GM23248 (cell line): Measurements from ENCODE around the gene DENND1C. TPM values are rescaled to one million over a fixed set of nuclear protein-coding genes. Genes with fewer than 3 reads are reported as not detected.

ENCODE experiments used
- DNase-seq: peaks from one replicate; pipeline ENCODE4 v3.0.0-alpha.2; 2015
- H2AFZ ChIP-seq: fragments of 200-600 bp; sonication (generic); 2 replicates; pipeline ENCODE4 v1.6.1; 2016; ENCODE audit warnings: antibody characterized with exemption
- H3F3A ChIP-seq: fragments of 200-600 bp; sonication (generic); 2 replicates; pipeline ENCODE4 v1.6.1; 2016; ENCODE audit warnings: mild to moderate bottlenecking, antibody characterized with exemption, mixed run types; ENCODE audit not compliant: insufficient read depth
- H3K27ac ChIP-seq: fragments of 200-600 bp; sonication (generic); 2 replicates; pipeline ENCODE4 v1.5.1; 2016; ENCODE audit warnings: mild to moderate bottlenecking
- H3K27me3 ChIP-seq: fragments of 200-600 bp; sonication (generic); replicated peaks from 2 replicates; pipeline ENCODE4 v1.6.1; 2016; ENCODE audit warnings: mild to moderate bottlenecking; ENCODE audit not compliant: insufficient read depth
- H3K36me3 ChIP-seq: fragments of 200-600 bp; sonication (generic); 2 replicates; pipeline ENCODE4 v1.6.1; 2016; ENCODE audit warnings: low read depth, mild to moderate bottlenecking
- H3K4me1 ChIP-seq: fragments of 200-600 bp; sonication (generic); 2 replicates; pipeline ENCODE4 v1.6.1; 2016; ENCODE audit warnings: mild to moderate bottlenecking; ENCODE audit not compliant: insufficient read depth
- H3K4me2 ChIP-seq: fragments of 200-600 bp; sonication (generic); one replicate; pipeline ENCODE4 v1.6.1; 2016; ENCODE audit warnings: mild to moderate bottlenecking; ENCODE audit not compliant: unreplicated experiment
- H3K4me3 ChIP-seq: fragments of 200-600 bp; sonication (generic); 2 replicates; pipeline ENCODE4 v1.5.1; 2016; ENCODE audit warnings: mild to moderate bottlenecking
- H3K79me2 ChIP-seq: fragments of 200-600 bp; sonication (generic); 2 replicates; pipeline ENCODE4 v1.6.1; 2016; ENCODE audit warnings: mild to moderate bottlenecking; ENCODE audit not compliant: insufficient read depth
- H3K9ac ChIP-seq: fragments of 200-600 bp; sonication (generic); 2 replicates; pipeline ENCODE4 v1.6.1; 2016; ENCODE audit warnings: mild to moderate bottlenecking
- H3K9me2 ChIP-seq: fragments of 200-600 bp; sonication (generic); 2 replicates; pipeline ENCODE4 v1.6.1; 2016; ENCODE audit warnings: mixed run types, mild to moderate bottlenecking, moderate library complexity; ENCODE audit not compliant: insufficient read depth
- H3K9me3 ChIP-seq: fragments of 200-600 bp; sonication (generic); one replicate; pipeline ENCODE4 v1.6.1; 2017; ENCODE audit warnings: low read depth
- H4K20me1 ChIP-seq: fragments of 200-600 bp; sonication (generic); 2 replicates; pipeline ENCODE4 v1.6.0; 2016; ENCODE audit not compliant: insufficient read depth
- EZH2 ChIP-seq: fragments of 200-600 bp; sonication (generic); IDR thresholded peaks from 2 replicates; pipeline ENCODE4 v1.6.1; 2018; ENCODE audit warnings: antibody characterized with exemption, mild to moderate bottlenecking; ENCODE audit not compliant: insufficient read depth, poor library complexity, severe bottlenecking
- EZH2phosphoT487 ChIP-seq: fragments of 200-600 bp; sonication (generic); IDR thresholded peaks from 2 replicates; pipeline ENCODE4 v1.6.1; 2018; ENCODE audit warnings: antibody characterized with exemption, moderate library complexity, mild to moderate bottlenecking, low read depth; ENCODE audit not compliant: insufficient read depth
- WGBS, 2 experiments: methylation state at CpG; one replicate each; pipeline ENCODE4 v1.1.6; 2015 to 2017; ENCODE audit warnings: low lambda C conversion rate in 2 of 2, low coverage in 1 of 2; ENCODE audit errors: missing lambda C conversion rate in 2 of 2; 5-methylcytosine and 5-hydroxymethylcytosine counted together
- in situ Hi-C: fragments of 300-500 bp; cut with MboI; formaldehyde crosslinking; loops from 2 replicates; pipeline ENCODE4 v1.15.0; 2020
- polyA plus RNA-seq: library from polyadenylated mRNA; unstranded; fragments of >200 nt; fragmentation: Nextera tagmentation; extraction: Ambion mirVana; gene quantifications from 2 replicates; pipeline ENCODE4 v1.2.1, GENCODE V29; 2016
- total RNA-seq: library from RNA; depleted of rRNA; stranded (reverse); fragments of >200 nt; shearing (Covaris generic); gene quantifications from 2 replicates; pipeline ENCODE4 v1.2.3, GENCODE V29; 2014

Gene DENND1C
- total and polyA plus RNA-seq, 2 experiments from 2014 or later: not detected

DNA sequence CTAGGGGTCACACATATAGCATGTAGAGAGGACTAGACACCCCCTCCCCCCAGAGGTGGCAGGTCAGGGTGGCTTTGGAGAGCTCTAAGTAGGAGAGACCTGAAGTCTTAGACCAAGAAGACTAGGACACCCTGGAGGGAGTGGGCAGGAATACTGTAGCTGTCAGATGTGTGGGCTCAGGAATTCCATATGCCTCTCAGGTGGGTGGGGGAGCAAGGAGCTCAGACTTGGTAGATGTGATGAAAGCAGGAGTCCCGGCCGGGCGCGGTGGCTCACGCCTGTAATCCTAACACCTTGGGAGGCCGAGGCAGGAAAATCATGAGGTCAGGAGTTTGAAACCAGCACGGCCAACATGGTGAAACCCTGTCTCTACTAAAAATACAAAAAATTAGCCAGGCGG is 15.9 kb downstream of the DENND1C start:
- H3K9me2 ChIP-seq: no peaks in the 10 kb centered on the region
- in situ Hi-C loops: no loop called here
- 0 out of 2 replicates have a peak, but pooled peaks cover 1% of the 10 kb centered on the region for H3K4me1 ChIP-seq
- TF ChIP-seq EZH2: no peak
- no peak for TF ChIP-seq EZH2phosphoT487
- no peak overlapping the region for H3K4me2 ChIP-seq
- no peaks in the 10 kb centered on the region for H3K79me2 ChIP-seq
- no peak overlapping the region for H3K9ac ChIP-seq
- no peak for DNase-seq
- H4K20me1 ChIP-seq: no peaks in the 10 kb centered on the region
- H3K27ac ChIP-seq: no peak overlapping the region
- WGBS, 2 experiments: 88 to 92% methylated on average over 8 of the region's 8 CpGs
- no peak overlapping the region for H2AFZ ChIP-seq
- H3K36me3 ChIP-seq: no peaks in the 10 kb centered on the region
- H3F3A ChIP-seq: no peaks in the 10 kb centered on the region
- no peak overlapping the region for H3K4me3 ChIP-seq
- H3K9me3 ChIP-seq: no peaks in the 10 kb centered on the region
- H3K27me3 ChIP-seq: peaks cover 18% of the 10 kb centered on the region

DNA sequence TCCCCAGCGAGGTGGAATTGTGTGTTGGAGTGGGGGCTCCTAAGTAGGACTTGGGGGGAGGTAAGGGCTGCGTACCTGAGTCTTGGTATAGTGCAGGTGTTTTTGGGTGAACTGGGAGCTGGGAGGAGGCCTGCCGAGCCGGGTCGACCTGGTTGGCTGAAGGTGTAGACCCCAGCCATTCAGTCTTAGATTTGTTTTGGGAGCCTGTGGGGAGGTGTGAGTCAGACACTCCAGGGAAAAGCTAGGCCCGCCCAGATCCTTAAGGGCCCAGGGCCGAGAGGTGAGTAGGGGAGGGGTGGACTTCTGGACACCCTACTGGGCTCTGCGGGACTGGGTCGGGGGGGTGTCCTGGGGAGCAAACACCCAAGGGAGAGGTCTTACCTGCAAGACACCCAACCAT is 16.6 kb downstream of the DENND1C start:
- Histone ChIP-seq H3F3A (no peaks in the 10 kb centered on the region), H3K27ac (no peak overlapping the region), H3K4me1 (0 out of 2 replicates have a peak, but pooled peaks cover 3% of the 10 kb centered on the region), H3K9me2 (no peaks in the 10 kb centered on the region), H3K4me3 (no peak overlapping the region), H3K27me3 (peaks cover 18% of the 10 kb centered on the region), H3K9me3 (no peaks in the 10 kb centered on the region), H3K36me3 (no peaks in the 10 kb centered on the region), H3K79me2 (no peaks in the 10 kb centered on the region), H2AFZ (no peak overlapping the region), H3K9ac (no peak overlapping the region), H4K20me1 (no peaks in the 10 kb centered on the region), H3K4me2 (no peak overlapping the region)
- in situ Hi-C loops: no loop called here
- WGBS, 2 experiments: 16 to 25% methylated on average over 9 of the region's 9 CpGs
- DNase-seq: peak; percentile 12
- TF ChIP-seq EZH2phosphoT487 (no peak), EZH2 (no peak)

- in situ Hi-C loops: no loop called here
- Histone ChIP-seq H3K27ac (no peak within 1 kb of the TSS), H3K4me2 (no peak within 1 kb of the TSS), H4K20me1 (no peaks in the 10 kb centered on the region), H3K27me3 (peaks cover 18% of the 10 kb centered on the region), H3K4me3 (no peak within 1 kb of the TSS), H3K9me2 (no peaks in the 10 kb centered on the region), H3F3A (no peaks in the 10 kb centered on the region), H3K9ac (no peak within 1 kb of the TSS), H3K9me3 (no peaks in the 10 kb centered on the region), H3K36me3 (no peaks in the 10 kb centered on the region), H2AFZ (no peak within 1 kb of the TSS), H3K4me1 (0 out of 2 replicates have a peak, but pooled peaks cover 3% of the 10 kb centered on the region), H3K79me2 (no peaks in the 10 kb centered on the region)
- 4% methylated on average over 37 to 63 of the region's 65 CpGs for WGBS, 2 experiments
- no peak for TF ChIP-seq EZH2phosphoT487
- TF ChIP-seq EZH2: no peak
- DNase-seq: no peak
These were observed 17.3 kb downstream of the DENND1C start, which contains the start of gene CRB3 for GRCh38 chr19:6464070-6464873. Gene CRB3, plus strand, starts transcription at chr19:6464271. Its CDS starts 431 bp downstream, at chr19:6464702.

DNA sequence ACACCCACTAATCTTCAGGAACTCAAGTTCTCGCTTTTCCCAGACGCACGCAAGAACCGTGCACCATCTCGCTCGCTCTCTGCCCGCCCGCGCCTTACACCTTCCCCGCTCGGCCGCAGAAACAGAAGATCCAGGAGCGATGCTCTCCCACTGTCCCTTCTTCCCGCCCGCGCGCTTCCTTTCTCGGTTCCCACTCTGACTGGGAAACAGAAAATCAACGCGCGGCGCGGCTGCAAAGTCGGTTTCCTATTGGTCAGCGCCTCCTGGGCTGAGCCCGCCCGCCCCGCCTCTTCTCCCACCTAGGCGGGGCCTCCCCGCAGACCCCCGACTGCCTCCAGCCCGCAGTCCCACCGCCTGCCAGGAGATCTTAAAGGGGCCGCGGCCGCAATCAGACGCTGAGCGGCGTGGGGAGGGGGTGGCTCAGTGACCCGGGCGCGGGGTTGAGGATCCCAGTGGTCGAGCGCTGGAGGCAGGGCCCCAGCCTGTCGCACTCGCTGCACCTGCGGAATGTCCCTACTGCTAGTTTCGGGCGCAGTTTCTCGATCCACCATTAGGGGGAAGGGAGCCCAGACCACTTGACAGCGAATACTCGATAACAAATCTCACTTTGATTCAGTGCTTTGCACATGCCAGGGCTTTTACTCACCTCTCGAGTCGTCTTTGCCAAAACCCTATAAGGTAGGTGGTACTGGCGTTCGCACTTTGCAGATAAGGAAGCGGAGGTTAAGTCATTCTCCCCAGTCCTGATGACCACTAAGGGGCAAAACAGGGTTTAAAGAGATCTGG is 21.3 kb downstream of the DENND1C start:
- in situ Hi-C loops: no loop called here
- Histone ChIP-seq H3K79me2 (no peaks in the 10 kb centered on the region), H3K9me2 (no peaks in the 10 kb centered on the region), H3K4me3 (peak overlapping the region; percentile 81), H4K20me1 (no peaks in the 10 kb centered on the region), H3K27ac (no peak overlapping the region), H2AFZ (peak overlapping the region; percentile 89), H3F3A (no peaks in the 10 kb centered on the region), H3K9me3 (no peaks in the 10 kb centered on the region), H3K27me3 (peaks cover 7% of the 10 kb centered on the region), H3K9ac (peak overlapping the region; percentile 41), H3K4me1 (0 out of 2 replicates have a peak, but pooled peaks cover 3% of the 10 kb centered on the region), H3K4me2 (peak overlapping the region; percentile 91), H3K36me3 (no peaks in the 10 kb centered on the region)
- TF ChIP-seq EZH2 (no peak), EZH2phosphoT487 (no peak)
- DNase-seq: peak; percentile 99
- WGBS, 2 experiments: 1 to 3% methylated on average over 29 to 56 of the region's 57 CpGs
